Caki2 (cell line): ENCODE data around the gene CROCC. TPM values are rescaled to one million over a fixed set of nuclear protein-coding genes. Genes with fewer than 3 reads are reported as not detected.
"Not testable (repeated sequence)": the region's sequence is repeated elsewhere in the genome, so short reads cannot be mapped to it uniquely, and the experiment has no call there.

ENCODE experiments used
- DNase-seq: peaks from one replicate; pipeline ENCODE4 v3.0.0-alpha.2; 2015; ENCODE audit warnings: low read depth
- in situ Hi-C: cut with HindIII; loops from 2 replicates; pipeline ENCODE4 v1.10.0; 2016; ENCODE audit warnings: low sequenced_read_pairs, low pct_unique_long_range_greater_than_20kb, mixed read lengths
- total RNA-seq: library from RNA; depleted of rRNA; stranded (reverse); fragments of >200 nt; shearing (Covaris generic); gene quantifications from 2 replicates; pipeline ENCODE4 v1.2.3, GENCODE V29; 2014; ENCODE audit warnings: low replicate concordance; rRNA removed

CROCC gene, protein sequence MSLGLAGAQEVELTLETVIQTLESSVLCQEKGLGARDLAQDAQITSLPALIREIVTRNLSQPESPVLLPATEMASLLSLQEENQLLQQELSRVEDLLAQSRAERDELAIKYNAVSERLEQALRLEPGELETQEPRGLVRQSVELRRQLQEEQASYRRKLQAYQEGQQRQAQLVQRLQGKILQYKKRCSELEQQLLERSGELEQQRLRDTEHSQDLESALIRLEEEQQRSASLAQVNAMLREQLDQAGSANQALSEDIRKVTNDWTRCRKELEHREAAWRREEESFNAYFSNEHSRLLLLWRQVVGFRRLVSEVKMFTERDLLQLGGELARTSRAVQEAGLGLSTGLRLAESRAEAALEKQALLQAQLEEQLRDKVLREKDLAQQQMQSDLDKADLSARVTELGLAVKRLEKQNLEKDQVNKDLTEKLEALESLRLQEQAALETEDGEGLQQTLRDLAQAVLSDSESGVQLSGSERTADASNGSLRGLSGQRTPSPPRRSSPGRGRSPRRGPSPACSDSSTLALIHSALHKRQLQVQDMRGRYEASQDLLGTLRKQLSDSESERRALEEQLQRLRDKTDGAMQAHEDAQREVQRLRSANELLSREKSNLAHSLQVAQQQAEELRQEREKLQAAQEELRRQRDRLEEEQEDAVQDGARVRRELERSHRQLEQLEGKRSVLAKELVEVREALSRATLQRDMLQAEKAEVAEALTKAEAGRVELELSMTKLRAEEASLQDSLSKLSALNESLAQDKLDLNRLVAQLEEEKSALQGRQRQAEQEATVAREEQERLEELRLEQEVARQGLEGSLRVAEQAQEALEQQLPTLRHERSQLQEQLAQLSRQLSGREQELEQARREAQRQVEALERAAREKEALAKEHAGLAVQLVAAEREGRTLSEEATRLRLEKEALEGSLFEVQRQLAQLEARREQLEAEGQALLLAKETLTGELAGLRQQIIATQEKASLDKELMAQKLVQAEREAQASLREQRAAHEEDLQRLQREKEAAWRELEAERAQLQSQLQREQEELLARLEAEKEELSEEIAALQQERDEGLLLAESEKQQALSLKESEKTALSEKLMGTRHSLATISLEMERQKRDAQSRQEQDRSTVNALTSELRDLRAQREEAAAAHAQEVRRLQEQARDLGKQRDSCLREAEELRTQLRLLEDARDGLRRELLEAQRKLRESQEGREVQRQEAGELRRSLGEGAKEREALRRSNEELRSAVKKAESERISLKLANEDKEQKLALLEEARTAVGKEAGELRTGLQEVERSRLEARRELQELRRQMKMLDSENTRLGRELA (N-terminal part only)
- 8.0 and 15.7 TPM in 2 replicates for total RNA-seq

DNA sequence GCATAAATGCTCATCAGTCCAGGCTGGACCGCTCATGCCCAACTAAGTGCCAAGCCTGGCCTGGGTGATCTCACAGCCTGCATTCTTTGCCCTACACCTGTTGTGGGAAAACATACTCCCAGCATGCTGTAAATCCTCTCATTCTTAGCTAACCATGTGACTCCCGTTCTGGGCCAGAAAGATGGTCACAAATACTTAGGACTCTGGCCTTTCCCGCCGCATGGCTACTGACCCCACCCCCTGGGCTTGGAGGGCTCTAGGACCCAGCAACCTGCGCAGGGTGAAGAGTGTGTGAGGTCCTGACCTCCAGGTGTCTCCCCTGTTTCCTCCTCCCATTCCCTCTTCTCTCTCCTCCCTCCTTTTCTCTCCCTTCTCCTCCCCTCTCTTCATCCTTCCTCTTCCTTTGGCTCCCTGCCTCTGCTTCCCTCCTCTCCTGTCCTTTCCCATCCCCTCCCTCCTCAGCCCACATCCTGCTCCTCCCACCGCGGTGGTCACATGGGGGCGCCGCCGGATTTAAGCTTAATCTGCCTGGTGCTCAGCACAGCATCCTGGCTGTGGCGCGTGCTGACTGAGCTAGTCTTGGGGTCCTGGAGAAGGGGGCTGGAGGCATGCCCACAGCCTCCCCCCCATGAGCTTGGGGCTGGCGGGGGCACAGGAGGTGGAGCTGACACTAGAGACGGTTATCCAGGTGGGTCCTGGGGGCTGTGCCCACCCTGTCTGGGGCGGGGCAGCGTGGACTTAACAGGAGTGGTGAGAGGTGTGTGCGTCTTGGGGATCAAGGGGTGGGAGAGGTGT is at the start of gene CROCC:
TSS of gene CROCC (plus strand) at position 541 of the 795 bp plus-strand sequence. CDS start at position 629, 88 bp downstream.
- in situ Hi-C loops, result no loop called here
- no peak for DNase-seq

DNA sequence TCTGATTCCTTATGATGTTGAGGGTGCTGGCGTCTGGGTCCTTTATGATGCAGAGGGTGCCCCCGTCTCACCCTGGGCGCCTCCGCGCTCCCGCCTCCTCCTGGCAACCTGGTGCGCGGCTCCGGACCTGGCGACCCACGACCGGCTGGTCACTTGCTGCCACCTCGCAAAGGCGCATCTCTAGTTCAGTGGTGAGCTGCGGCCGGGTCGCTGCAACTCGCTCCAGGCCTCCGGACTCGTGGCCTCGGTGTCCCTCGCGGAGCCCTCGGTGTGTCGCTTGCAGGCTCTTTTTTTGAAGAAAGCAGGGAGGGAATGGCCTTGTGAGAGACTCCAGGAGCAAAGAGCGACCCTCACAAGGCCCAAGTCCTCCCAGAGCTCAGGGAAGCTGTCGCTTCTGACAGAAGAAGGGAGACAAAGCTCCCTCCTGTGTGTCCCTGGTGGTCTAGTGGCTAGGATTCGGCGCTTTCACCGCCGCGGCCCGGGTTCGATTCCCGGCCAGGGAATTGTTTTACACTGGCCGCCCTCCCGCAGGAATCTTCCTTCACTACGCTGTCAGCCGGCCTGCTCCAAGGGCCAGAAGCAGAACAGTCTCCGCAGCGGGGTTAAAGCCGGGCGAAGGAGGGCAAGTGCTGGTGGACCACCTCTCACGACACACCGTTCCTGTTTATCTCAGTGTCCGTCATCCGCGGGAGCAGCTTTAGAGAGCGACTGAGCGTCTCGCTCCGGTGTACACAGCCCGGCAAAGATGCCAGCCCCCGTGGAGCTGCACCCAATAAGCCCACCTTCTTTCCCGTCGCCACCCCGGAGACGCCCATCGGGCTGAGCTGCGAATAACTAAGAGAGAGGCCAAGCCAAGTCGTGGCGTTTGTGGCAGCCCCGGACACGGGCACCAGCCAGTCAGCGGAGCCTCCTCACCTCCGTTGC is 49.3 kb upstream of the CROCC start:
- in situ Hi-C loops, result not testable (repeated sequence)

DNA sequence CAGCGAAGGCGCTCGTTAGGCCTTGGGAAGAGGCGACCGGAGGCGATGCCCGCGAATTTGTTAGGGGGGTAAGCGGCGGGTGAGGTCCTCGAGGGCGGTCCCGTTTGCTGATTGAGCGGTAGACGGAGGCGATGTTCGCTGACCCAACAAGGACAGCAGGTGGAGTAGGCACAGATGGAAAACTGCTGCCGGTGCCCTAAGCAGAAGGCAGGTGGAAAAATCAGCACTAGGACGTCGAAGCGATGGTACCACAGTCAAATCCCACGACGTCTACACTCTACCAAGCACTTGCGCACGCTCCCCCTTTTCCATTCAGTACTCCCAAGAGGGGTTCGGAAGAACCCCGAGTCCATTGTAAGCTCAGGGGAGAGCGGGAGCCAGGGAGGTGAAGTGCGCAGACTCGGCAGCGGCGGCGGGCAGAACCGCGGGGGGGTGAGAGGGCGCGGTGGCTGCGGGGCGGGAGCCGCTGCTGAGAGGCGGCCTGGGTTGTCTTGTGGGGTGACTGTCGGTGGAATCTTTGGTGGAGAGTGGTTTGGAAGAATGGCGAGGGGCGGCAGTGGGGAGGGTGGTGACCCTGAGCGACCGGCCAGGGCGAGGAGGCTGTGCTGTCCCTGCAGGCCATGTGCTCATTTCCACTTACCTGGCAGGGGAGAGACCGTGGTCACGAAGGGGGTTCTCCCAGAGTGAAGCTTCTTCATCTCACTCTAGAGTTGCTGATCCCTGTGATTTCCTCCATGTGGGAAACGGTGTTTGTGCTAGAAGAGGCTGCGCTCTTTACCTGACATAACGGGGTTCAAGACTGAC is 48.5 kb upstream of the CROCC start:
- in situ Hi-C loops, DNase-seq: not testable (repeated sequence)

More for the DNA sequence above, 49.3 kb upstream of the CROCC start:
- peak; percentile 27 for DNase-seq

DNA sequence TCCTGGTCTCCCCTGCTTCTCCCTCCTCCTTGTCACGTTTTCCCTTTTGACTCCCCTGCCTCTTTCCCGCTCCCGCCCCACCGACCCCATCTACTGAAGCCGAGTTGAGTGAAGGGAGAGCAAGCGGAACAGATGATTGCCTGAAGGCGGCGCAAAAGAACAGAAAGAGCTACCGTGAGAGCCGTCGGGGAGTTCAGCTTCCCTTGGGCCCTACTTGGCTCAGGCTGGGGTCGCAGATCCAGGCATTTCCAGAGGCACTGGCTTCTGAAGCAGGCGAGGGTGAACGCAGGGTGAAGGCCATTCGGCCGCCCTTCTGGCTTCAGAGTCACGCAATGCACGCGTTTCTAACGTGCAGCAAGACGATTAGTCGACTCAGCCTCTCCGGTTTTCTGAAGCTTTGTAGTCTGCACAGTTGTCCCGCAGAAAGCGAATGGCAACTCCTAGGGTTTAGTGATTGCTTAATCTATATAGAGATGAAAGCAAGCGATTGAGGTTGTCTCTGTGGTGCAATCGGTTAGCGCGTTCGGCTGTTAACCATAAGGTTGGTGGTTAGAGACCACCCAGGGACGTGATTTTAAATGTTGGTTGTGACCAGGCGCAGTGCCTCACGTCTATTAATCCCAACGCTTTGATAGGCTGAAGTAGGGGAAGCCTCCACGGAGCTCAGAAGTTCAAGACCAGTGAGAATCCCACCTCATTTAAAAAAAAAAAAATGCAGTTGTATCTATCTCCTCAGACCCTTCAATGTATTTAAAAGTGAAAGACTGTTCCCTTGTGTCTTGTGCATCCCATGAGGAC is 46.6 kb upstream of the CROCC start:
- in situ Hi-C loops, DNase-seq: not testable (repeated sequence)

DNA sequence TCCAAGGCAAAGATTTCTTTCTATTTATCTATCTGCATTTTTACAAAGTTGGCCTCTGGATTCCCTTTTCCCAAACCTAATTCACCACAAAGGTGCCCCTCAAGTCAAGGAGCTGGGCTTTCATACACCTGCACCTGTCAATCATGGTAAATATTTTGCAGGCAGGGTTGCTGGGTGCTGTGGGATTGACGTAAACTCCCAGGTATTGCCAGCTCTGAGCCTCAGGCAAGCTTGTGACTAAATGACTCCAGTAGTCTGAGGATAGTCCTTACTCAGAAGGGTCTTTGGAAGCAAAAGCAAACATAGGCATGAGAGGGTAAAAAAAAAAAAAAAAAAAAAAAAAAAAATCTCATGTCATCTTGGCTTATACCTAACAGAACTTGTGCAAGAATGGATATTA is 40.0 kb upstream of the CROCC start:
- DNase-seq, in situ Hi-C loops: not testable (repeated sequence)

DNA sequence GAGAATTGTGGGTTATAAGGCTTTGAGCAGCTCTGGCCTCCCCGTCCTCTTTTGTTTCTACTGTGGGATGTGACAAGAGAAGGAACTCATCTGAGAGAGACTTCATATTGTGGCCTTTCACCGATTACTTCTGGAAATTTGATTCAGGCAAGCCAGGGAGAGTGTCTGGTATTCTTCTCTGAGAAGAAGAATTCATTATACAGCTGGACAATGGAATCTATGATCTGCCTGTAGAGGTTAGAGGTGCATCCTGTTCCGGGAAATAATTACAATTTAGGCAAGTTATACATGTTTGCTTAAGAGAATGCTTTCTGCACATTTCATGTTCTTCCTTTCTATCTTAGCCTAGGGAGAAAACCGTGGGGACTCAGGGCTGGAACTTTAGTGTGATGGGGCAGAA is 38.7 kb upstream of the CROCC start:
- in situ Hi-C loops, result no loop called here

DNA sequence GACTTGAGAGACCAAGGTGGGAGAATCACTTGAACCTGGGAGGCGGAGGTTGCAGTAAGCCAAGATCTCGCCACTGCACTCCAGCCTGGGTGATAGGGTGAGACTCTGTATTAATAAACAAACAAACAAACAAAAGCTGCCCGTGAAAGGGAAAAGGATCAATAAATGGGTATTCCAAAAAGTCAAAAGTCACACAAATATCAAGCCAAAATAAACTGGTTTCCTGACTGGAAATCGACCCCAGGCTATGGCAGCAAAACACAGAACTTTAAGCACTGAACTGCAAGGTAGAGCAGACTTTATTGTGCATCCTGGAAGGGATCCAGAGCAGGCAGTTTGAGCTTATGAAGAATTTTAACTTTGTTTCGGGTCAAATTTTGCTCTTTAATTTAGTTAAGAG is 37.2 kb upstream of the CROCC start:
- in situ Hi-C loops, DNase-seq: not testable (repeated sequence)

More for the DNA sequence above, 38.7 kb upstream of the CROCC start:
- no peak for DNase-seq

DNA sequence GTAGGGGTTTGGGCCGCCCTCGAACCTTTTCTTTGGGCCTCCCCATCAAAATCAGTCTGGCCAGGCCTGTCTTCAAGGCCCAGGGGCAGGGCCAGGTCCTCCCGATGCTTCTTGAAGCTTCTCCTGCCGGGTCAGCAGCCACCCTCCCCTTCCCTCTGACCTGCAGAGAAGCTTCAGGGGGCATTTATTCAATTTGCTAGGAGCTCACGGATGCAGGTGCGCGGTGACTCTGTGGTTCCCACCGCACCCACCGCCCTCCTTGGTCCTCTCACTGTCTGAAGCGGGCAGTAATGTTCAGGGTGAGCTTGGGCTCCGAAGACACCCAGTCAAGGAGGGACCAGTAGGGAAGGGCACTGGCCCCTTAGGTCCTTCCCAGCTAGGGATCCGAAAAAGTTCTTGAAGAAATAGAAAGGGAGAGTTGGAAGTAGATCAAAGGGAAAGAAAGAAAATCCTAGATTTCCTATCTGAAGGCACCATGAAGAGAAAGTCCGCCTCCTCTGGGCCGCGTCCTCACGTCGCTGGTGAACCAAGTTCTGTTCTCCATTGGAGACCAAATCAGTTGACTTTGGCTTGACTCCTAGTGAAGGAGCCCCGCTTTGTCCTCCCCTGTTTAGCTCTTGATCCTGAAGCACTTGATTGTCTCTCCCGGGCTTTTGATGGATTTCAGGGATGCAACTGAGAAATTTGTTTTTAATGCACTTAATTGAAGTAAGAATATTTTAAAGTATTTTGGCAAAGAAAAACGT is 34.7 kb upstream of the CROCC start:
- no peak for DNase-seq
- in situ Hi-C loops, result no loop called here

DNA sequence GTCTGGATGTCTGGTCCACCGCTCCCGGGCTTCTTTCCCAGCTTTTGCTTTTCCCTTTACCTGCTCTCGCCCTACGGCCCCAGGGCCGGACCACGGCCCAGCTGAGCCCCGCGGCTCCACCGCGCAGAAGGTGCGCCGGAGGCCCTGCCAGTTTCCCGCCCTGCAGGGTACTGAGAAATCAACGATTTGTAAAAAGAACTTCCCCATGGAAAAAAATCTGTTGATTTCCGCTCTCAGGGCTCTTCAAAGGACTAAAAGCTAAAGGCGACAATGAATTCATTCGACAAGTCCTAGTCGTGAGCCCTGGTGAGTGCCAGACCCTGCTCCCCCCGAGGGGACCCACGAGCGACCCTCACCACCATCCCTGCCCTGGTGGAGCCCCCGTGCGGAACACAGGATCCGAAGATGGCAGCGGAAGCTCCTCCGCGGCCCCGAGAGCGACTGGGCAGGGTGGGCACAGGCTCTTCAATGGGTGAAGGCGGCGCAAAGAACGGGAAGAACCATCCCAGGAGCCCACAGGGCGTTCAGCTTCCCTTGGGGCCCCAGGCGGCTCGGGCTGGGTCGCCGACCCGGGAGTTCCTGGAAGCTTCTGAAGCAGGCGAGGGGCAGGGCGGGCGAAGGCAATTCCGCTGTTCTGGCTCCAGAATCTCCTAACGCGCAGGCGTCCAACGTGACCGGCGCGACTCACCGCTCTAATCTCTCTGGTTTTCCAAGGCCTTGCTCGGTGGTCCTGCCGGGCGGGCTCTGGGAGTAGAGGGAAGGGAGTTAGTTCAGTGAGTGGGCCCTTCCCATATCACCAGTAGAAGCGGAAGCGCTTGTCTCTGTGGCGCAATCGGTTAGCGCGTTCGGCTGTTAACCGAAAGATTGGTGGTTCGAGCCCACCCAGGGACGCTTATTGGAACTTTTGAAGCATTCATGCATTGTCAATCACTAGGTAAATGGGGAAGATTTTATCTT is 32.6 kb upstream of the CROCC start:
- in situ Hi-C loops, result no loop called here
- DNase-seq, result peak; percentile 51

DNA sequence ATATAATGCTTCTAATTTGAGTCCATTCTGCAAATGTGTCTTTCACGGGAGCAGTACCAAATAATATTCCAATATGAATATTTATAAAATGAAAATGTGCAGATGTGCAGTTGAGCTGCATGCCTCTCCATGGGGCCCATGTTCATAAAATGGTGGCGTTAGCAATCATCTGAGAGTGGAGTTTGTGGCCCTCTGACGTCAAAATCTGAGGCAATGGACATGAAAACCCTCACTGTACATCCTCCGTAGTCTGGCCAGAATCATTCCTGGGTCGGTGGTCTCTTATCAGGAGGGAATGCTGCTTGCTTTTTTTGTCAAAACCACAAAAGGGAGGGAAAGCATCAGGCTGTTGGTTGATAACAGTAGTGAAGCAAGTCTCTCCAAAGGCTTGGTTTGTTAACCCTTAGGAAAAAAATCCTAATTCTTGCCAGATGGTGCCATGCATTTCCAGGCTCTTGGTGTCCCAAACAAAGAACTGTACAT is 31.2 kb upstream of the CROCC start:
- DNase-seq, in situ Hi-C loops: not testable (repeated sequence)

DNA sequence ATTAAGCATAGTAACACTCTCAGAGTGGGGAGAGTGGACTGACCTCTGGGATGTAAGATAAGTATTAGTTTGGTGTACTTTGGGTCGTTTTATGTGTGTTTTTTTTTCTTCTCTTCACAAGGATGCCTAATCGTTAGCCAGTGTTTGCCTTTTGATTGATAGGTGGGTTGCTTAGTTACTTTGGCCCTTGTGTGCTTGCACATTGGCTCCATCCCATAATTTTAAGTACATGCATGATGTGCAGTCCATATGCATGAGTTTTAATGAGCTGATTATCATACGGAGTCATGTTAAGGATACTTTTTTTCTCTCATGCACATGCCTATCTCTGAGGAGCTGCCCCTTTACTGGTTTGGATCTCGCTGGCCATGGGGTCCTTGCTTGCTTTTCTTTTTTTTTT is 30.7 kb upstream of the CROCC start:
- DNase-seq, in situ Hi-C loops: not testable (repeated sequence)

DNA sequence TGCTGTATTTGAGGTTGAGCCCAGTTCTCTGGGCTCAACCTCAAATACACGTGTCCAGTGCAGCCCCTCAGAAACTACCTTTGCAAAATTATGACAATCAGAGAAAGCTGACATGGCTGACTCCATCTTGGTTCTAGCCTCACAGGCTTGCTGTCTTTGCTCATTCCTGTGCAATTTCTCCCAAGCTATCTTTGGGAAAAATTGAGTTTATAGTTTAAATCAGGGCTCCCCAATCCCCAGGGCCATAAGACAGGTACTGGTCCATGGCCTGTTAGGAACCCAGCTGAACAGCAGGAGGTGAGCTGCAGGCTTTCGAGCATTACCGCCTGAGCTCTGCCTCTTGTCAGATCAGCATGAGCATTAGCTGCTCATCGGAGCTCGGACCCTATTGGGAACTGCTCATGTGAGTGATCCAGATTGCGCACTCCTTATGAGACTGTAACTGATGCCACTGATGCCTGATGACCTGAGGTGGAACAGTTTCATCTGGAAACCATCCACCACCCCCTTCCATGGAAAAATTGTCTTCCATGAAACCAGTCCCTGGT is 28.7 kb upstream of the CROCC start:
- in situ Hi-C loops, DNase-seq: not testable (repeated sequence)

DNA sequence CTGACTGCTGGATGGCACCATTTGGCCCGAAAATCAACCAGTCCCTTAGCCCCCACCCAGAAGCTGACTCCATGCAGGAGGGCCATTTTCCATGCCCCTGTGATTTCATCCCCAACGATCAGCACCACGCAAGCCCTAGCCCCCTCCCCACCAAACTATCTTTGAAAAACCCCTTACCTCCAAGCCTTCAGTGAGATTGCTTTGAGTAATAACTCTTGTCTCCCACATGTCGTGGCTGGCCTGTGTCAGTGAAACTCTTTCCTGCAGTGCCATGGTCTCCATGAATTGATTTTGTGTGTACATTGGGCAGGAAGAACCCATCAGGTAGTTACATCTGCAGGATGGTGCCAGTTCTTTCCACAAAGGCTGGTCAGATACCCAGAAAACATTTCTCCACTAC is 27.9 kb upstream of the CROCC start:
- DNase-seq, in situ Hi-C loops: not testable (repeated sequence)
